Measurements from ENCODE around the gene LY86.

The LY86 gene

GRCh38 chr6:6595952-6596351, 7.4 kb downstream of the LY86 start:
- Histone ChIP-seq H3K9me3 (ENCODE audit: severe bottlenecking) (no peaks in the 10 kb centered on the region), H3K36me3 (ENCODE audit: low read depth) (no peaks in the 10 kb centered on the region), H3K27ac (ENCODE audit: poor library complexity, severe bottlenecking) (no peak overlapping the region), H3K4me3 (ENCODE audit: severe bottlenecking) (no peak overlapping the region), H3K4me1 (ENCODE audit: insufficient read depth, poor library complexity, severe bottlenecking) (no peaks in the 10 kb centered on the region), H3K27me3 (ENCODE audit: insufficient read depth, poor library complexity, severe bottlenecking) (no peaks in the 10 kb centered on the region)
- DNase-seq (ENCODE audit: low spot score) (no peak), ATAC-seq (ENCODE audit: low read depth) (no peak)
- no peak for TF ChIP-seq CTCF (IDR thresholded peaks at IDR 0.05; ENCODE audit: poor library complexity, severe bottlenecking)

GRCh38 chr6:6596529-6597328, 8.2 kb downstream of the LY86 start:
- H3K27me3 ChIP-seq (ENCODE audit: insufficient read depth, poor library complexity, severe bottlenecking), result no peaks in the 10 kb centered on the region
- H3K9me3 ChIP-seq (ENCODE audit: severe bottlenecking), result no peaks in the 10 kb centered on the region
- H3K4me3 ChIP-seq (ENCODE audit: severe bottlenecking), result no peak overlapping the region
- no peaks in the 10 kb centered on the region for H3K4me1 ChIP-seq (ENCODE audit: insufficient read depth, poor library complexity, severe bottlenecking)
- TF ChIP-seq CTCF (IDR thresholded peaks at IDR 0.05; ENCODE audit: poor library complexity, severe bottlenecking), result no peak
- no peak overlapping the region for H3K27ac ChIP-seq (ENCODE audit: poor library complexity, severe bottlenecking)
- DNase-seq (ENCODE audit: low spot score) (no peak), ATAC-seq (ENCODE audit: low read depth) (no peak)
- H3K36me3 ChIP-seq (ENCODE audit: low read depth), result no peaks in the 10 kb centered on the region

- Histone ChIP-seq H3K36me3 (ENCODE audit: low read depth) (no peaks in the 10 kb centered on the region), H3K27ac (ENCODE audit: poor library complexity, severe bottlenecking) (no peak overlapping the region), H3K9me3 (ENCODE audit: severe bottlenecking) (no peaks in the 10 kb centered on the region), H3K27me3 (ENCODE audit: insufficient read depth, poor library complexity, severe bottlenecking) (no peaks in the 10 kb centered on the region), H3K4me3 (ENCODE audit: severe bottlenecking) (no peak overlapping the region), H3K4me1 (ENCODE audit: insufficient read depth, poor library complexity, severe bottlenecking) (no peaks in the 10 kb centered on the region)
- DNase-seq (ENCODE audit: low spot score) (no peak), ATAC-seq (ENCODE audit: low read depth) (no peak)
- TF ChIP-seq CTCF (IDR thresholded peaks at IDR 0.05; ENCODE audit: poor library complexity, severe bottlenecking), result no peak
These were observed 9.2 kb downstream of the LY86 start for GRCh38 chr6:6597682-6598081.

GRCh38 chr6:6599468-6599873, 11.0 kb downstream of the LY86 start:
- no peak overlapping the region for H3K4me3 ChIP-seq (ENCODE audit: severe bottlenecking)
- H3K27ac ChIP-seq (ENCODE audit: poor library complexity, severe bottlenecking), result no peak overlapping the region
- H3K4me1 ChIP-seq (ENCODE audit: insufficient read depth, poor library complexity, severe bottlenecking), result no peaks in the 10 kb centered on the region
- H3K36me3 ChIP-seq (ENCODE audit: low read depth), result no peaks in the 10 kb centered on the region
- no peak for DNase-seq (ENCODE audit: low spot score)
- H3K9me3 ChIP-seq (ENCODE audit: severe bottlenecking), result no peaks in the 10 kb centered on the region
- TF ChIP-seq CTCF (IDR thresholded peaks at IDR 0.05; ENCODE audit: poor library complexity, severe bottlenecking), result no peak
- no peak for ATAC-seq (ENCODE audit: low read depth)
- no peaks in the 10 kb centered on the region for H3K27me3 ChIP-seq (ENCODE audit: insufficient read depth, poor library complexity, severe bottlenecking)

- Histone ChIP-seq H3K4me3 (ENCODE audit: severe bottlenecking) (no peak overlapping the region), H3K27ac (ENCODE audit: poor library complexity, severe bottlenecking) (no peak overlapping the region), H3K4me1 (ENCODE audit: insufficient read depth, poor library complexity, severe bottlenecking) (no peaks in the 10 kb centered on the region), H3K36me3 (ENCODE audit: low read depth) (no peaks in the 10 kb centered on the region), H3K9me3 (ENCODE audit: severe bottlenecking) (no peaks in the 10 kb centered on the region), H3K27me3 (ENCODE audit: insufficient read depth, poor library complexity, severe bottlenecking) (no peaks in the 10 kb centered on the region)
- no peak for TF ChIP-seq CTCF (IDR thresholded peaks at IDR 0.05; ENCODE audit: poor library complexity, severe bottlenecking)
- ATAC-seq (ENCODE audit: low read depth), result peak; percentile 57
- no peak for DNase-seq (ENCODE audit: low spot score)
These were observed 12.4 kb downstream of the LY86 start for GRCh38 chr6:6600875-6601274.

Measured in RWPE2 (cell line).